NCI-H187 treated with DMSO at 0.1 percent for 48 hours (cell line): ENCODE data around the gene LXN.

Experiments
- DNase-seq: peaks from one replicate; lab custom pipeline; 2025; lab: John Stamatoyannopoulos, UW

LXN gene

GRCh38 chr3:158668506-158668905 is 3.9 kb downstream of the LXN start:
- DNase-seq, result no peak

- no peak for DNase-seq
Measured at GRCh38 chr3:158666416-158666815, 6.0 kb downstream of the LXN start.

DNA sequence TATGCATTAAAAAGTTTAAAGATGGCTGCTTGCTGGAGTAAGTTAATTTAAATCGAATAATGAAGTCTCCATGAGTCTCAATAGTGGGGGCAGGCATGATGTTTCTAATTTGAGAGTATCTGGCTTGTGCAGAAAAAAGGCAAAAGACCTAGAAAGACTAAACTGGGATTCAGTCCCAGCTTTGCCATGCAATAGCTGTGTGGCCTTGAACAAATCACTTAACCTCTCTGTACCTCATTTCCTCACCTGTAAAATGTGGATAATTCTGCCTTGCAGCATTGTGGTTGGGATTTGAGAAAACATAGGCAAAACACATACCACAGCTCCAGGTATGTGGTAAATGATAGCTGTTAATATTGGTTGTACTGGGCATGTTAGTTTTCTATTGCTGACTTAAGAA is 8.6 kb downstream of the LXN start:
- DNase-seq, result no peak

- DNase-seq, result no peak
Measured at GRCh38 chr3:158663246-158663645, 9.2 kb downstream of the LXN start.

GRCh38 chr3:158660711-158661110 is 11.7 kb downstream of the LXN start:
- no peak for DNase-seq

DNA sequence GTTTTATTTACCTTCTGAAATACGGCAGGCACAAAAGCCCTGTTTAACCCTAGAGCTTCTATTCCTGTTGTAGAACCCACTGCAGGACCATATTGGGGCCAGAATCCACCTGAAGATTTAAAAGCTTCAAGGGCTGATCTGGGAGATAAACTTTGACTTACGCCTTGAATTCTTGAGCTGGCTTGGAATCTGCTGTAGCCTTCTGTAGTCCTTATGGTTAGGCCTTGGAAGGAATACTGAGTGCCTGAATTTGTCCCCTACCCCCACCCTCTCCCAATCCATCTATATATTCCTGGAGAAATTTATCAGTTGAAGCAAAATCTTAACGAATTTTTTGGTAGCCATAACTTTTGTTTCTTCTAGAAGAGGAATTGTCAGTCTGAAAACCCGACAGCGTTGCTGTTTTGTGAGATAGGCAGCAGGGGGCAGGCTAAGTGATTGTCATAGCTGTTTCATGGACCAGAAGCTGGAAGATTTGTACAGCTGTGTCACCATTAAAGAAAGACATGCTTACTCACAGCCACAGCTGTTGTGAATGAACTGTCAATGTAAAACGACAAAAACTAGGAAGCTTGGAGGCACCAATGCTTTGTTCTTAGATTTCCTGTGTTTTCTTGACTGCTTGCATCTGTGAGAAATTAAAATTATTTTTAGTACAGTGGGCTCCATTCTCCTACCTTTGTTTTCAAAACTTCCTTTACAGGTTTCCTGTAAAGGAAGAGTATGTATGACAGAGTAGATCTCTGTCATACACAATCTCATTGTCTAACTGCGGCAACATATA is 12.8 kb downstream of the LXN start:
- DNase-seq, result no peak

DNA sequence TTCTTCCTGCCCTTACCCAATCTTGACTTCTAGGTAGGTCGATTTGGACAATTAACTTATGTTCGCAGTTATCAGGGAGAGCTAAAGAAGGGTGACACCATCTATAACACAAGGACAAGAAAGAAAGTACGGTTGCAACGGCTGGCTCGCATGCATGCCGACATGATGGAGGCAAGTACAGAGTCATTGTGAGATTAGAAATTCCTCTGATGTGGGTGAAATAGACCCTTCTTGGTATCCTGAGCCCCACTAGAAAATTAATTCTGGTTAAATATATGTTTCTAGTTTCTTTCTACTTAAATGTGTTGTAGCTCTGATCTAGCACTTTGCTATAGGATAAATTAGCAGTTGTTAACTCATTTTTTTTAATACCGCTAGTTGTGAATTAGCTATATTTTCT is 13.6 kb downstream of the LXN start:
- no peak for DNase-seq

GRCh38 chr3:158652463-158652862 is 20.0 kb downstream of the LXN start:
- DNase-seq, result no peak

DNA sequence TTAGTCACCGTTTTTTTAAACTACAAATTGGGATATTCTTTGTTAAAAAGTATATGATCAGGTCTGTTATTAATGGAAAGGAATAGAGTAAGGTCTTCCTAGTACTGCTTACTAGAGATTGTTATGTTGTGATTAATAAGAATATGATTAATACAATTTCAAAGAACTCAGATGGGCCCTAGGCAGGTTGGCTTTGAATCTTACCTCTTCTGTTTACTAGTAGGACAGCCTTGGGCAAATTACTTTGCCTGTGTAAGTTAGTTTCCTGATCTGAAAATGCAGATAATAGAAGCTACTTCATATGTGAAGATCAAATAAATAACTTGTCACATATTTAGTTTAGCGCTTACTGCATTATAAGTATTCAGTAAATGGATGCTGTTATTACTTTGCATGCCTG is 21.3 kb downstream of the LXN start:
- DNase-seq, result no peak

DNA sequence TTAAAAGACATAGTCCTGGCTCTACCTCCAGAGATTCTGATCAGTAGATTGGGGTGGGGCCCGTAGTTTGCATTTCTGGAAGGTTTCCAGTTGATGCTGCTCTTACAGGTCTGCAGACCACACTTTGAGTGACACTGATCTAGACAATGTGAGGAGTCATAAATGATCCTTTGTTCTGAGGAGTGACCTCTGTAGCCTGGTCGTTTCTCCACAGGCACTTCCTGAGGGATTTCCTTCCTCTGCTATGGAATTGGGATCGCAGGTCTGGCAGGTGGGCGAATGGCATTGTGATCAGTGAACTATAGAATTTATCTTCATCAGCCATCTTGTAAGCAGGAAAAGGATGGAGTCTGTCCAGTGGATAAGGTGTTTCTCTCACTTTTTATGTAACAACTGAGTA is 22.7 kb downstream of the LXN start:
- DNase-seq, result no peak

GRCh38 chr3:158644345-158644908 is 28.0 kb downstream of the LXN start, which contains the start of gene GFM1:
GFM1 (plus strand) TSS chr3:158644527; CDS start chr3:158644635, 108 bp downstream.
- peak; percentile 91 for DNase-seq

- DNase-seq, result no peak
Measured at GRCh38 chr3:158642474-158643210, 29.8 kb downstream of the LXN start.

DNA sequence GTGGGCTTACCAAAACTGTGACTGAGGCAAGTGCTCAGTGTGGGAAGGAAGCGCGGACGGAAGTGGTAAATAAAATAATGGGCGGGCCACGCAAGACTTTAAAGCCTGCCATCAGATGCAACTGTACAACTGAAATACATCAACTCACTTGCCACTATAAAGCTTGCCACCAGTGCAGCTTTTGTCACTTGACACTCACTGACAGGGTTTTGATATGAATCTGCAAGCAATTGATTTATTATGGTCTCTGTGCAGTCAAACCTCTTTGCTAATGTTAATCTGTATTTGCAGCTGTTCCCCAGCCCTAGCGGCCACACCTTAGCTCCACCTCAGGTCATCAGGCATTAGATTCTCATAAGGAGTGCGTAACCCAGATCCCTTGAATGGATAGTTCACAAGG is 30.4 kb downstream of the LXN start:
- no peak for DNase-seq

DNA sequence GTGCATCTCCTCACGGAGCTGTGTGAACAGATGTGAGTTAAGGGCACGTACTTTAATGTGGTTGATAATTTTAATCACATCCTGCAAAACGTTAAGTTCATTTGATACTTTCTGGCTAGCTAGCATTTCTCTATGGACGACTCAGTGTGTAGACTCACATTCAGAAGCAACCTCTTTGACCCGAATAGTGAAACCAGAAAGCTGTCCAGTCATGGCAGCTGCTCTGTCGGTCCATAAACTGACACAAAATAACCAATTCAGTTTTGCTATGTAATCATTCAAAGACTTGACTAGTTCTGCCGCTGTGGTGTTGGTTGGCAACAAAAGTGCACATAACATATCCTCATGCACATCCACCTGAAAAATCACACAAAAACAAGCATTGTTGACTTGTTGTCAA is 31.8 kb downstream of the LXN start:
- DNase-seq, result no peak

GRCh38 chr3:158631981-158632380 is 40.5 kb downstream of the LXN start:
- no peak for DNase-seq

- no peak for DNase-seq
Measured at GRCh38 chr3:158625881-158626280, 46.6 kb downstream of the LXN start.

DNA sequence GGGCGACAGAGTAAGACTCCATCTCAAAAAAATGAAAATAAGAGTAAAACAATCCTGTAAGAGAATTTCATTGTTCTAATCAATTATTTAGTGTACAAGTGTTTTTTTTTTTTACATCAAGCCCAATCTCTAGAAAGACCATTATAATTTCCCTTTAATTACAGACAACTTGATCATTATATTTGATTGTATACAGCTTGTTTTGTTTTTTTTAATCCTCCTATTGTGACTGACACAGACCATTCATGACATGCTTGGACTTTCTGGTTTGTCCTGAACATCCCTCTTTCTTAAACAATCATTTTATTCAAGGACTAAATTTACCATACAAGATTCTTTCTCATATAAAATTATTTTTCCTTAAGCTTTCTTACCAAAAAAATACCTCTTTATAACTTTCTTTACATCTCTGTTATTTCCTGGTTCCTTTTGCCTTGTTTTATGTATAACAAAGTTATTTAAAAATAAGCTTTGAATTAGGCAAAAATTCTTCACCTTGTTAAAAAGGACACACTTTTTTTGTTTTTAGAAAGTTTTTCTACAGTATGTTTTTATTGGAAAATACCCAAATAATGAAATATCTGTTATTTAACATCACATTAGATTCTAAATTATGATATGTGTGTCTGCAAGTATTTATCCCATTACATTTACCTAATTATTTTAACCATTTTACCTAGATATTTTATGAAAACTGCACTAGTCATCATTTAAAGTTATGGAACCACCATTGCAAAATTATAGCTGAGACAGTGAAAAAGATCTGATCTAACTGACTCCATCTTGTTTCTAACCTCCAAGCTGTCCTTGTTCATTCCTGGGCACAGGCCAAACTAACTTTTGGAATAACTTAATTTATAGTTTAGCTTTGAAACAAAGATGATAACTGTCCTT is 54.2 kb downstream of the LXN start:
- no peak for DNase-seq
